HUDEP-2 (cell line): ENCODE data around the gene PCDHGA1.
"Not testable (repeated sequence)": the region's sequence is repeated elsewhere in the genome, so short reads cannot be mapped to it uniquely, and the experiment has no call there.

Experiments
- DNase-seq, 76 experiments: peaks; one replicate each; lab custom pipeline; 2025; ENCODE audit not compliant: unreplicated experiment in 76 of 76; lab: John Stamatoyannopoulos, UW

The PCDHGA1 gene

GRCh38 chr5:141345327-141345726, 15.0 kb downstream of the PCDHGA1 start:
- DNase-seq = no peak

DNA sequence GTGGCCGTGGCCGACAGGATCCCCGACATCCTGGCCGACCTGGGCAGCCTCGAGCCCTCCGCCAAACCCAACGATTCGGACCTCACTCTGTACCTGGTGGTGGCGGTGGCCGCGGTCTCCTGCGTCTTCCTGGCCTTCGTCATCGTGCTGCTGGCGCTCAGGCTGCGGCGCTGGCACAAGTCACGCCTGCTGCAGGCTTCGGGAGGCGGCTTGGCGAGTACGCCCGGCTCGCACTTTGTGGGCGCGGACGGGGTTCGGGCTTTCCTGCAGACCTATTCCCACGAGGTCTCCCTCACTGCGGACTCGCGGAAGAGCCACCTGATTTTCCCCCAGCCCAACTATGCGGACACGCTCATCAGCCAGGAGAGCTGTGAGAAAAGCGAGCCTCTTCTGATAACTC, 15.7 kb downstream of the PCDHGA1 start:
- DNase-seq = not testable (repeated sequence)

GRCh38 chr5:141349917-141350619, 19.8 kb downstream of the PCDHGA1 start, which contains the start of gene PCDHGB1:
Gene PCDHGB1, plus strand, starts transcription at chr5:141350099. Its CDS starts 162 bp downstream, at chr5:141350261.
- peak in 1 of 76 experiments; percentile 1 for DNase-seq

DNA sequence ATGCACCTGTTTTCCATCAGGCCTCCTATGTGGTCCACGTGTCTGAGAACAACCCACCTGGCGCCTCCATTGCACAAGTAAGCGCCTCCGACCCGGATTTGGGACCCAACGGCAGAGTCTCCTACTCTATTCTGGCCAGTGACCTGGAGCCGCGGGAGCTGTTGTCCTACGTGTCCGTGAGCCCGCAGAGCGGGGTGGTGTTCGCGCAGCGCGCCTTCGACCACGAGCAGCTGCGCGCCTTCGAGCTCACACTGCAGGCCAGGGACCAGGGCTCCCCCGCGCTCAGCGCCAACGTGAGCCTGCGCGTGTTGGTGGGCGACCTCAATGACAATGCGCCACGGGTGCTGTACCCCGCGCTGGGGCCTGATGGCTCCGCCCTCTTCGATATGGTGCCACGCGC, 21.3 kb downstream of the PCDHGA1 start:
- DNase-seq = no peak

DNA sequence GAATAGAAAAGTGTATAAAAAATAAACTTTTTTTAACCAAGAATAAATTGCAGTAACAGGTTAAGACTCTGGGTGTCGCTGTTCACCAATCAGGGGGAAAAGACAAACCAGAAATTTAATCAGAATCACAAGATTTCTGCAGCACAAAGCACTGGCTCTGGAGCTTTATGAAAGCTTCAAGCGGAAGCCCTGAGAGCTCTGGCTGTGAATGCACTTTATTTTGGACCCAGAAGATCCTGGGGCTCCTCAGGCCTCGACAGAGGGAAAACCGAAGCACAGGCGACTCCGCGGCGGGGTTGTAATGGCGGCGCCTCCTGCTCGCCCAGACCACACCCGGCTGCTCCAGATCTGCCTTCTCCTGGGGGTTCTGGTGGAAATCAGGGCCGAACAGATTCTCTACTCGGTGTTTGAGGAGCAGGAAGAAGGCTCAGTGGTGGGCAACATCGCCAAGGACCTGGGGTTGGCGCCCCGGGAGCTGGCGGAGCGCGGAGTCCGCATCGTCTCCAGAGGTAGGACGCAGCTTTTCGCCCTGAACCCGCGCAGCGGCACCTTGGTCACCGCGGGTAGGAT, 24.7 kb downstream of the PCDHGA1 start, which contains the start of gene PCDHGA4:
PCDHGA4 (plus strand) TSS at position 122 of the 570 bp plus-strand sequence; CDS start at position 209, 87 bp downstream.
- DNase-seq = no peak

DNA sequence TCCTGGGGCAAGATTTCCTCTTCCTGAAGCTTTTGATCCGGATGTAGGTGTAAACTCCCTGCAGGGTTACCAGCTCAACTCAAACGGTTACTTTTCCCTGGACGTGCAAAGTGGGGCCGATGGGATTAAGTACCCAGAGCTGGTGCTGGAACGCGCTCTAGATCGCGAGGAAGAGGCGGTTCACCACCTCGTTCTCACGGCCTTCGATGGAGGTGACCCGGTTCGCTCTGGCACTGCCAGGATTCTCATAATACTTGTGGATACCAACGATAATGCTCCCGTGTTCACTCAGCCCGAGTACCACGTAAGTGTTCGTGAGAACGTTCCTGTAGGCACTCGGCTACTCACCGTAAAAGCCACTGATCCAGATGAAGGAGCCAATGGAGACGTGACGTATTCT, 25.3 kb downstream of the PCDHGA1 start:
- DNase-seq = no peak

GRCh38 chr5:141356133-141356532, 25.8 kb downstream of the PCDHGA1 start:
- no peak for DNase-seq

DNA sequence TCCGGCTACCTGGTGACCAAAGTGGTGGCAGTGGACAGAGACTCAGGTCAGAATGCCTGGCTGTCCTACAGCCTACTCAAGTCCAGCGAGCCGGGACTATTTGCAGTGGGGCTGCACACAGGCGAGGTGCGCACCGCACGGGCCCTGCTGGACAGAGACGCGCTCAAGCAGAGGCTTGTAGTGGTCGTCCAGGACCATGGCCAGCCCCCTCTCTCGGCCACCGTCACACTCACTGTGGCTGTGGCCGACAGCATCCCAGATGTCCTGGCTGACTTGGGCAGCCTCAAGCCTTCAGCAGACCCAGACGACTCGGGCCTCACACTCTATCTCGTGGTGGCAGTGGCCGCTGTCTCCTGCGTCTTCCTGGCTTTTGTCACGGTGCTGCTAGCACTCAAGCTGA, 26.6 kb downstream of the PCDHGA1 start:
- DNase-seq = no peak

- no peak for DNase-seq
Measured at GRCh38 chr5:141359790-141360426, 29.6 kb downstream of the PCDHGA1 start, which contains the start of gene PCDHGB2. Gene PCDHGB2, plus strand, starts transcription at chr5:141359994. Its CDS starts 142 bp downstream, at chr5:141360136.

GRCh38 chr5:141360685-141361084, 30.4 kb downstream of the PCDHGA1 start:
- no peak for DNase-seq

DNA sequence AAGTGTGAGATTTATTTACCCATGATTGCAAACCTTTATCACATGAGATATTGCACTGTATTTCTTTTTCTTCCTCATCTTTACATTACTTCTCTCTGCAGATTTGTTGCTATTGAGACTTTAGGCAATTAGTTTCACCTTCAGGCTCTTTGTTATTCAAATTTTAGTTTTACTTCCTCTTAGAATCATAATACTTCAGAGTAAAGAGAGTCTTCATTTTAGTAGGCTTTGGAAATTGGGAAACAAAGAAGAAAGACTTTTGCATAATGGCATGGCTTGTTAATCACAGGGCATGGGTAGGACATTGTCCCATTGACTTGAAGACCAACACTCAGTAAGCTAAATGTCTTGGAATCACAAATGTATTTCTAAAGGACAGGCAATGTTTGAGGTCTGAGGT, 32.4 kb downstream of the PCDHGA1 start:
- DNase-seq = no peak

GRCh38 chr5:141363952-141364660, 33.8 kb downstream of the PCDHGA1 start, which contains the start of gene PCDHGA5:
Gene PCDHGA5, plus strand, starts transcription at chr5:141364162. Its CDS starts 169 bp downstream, at chr5:141364331.
- no peak for DNase-seq

DNA sequence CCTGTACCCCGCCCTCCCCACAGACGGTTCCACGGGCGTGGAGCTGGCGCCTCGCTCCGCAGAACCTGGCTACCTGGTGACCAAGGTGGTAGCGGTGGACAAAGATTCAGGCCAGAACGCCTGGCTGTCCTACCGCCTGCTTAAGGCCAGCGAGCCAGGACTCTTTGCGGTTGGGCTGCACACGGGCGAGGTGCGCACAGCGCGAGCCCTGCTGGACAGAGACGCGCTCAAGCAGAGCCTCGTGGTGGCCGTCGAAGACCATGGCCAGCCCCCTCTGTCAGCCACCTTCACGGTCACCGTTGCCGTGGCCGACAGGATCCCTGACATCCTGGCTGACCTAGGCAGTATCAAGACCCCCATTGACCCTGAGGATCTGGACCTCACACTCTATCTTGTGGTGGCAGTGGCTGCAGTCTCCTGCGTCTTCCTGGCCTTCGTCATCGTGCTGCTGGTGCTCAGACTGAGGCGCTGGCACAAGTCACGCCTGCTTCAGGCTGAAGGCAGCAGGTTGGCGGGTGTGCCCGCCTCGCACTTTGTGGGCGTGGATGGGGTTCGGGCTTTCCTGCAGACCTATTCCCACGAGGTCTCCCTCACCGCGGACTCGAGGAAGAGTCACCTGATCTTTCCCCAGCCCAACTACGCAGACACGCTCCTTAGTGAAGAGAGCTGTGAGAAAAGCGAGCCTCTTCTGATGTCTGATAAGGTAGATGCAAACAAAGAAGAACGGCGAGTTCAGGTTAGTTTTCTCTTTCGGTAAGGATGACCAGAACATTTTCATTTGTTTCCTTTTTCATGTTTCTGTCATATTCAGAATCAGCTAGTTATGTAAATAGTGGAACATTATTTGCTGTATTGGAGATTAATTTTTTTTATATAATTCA, 35.9 kb downstream of the PCDHGA1 start:
- no peak for DNase-seq

GRCh38 chr5:141369994-141370848, 39.9 kb downstream of the PCDHGA1 start, which contains the start of gene PCDHGB3:
Gene PCDHGB3, plus strand, starts transcription at chr5:141370242. Its CDS starts 153 bp downstream, at chr5:141370395.
- DNase-seq = peak in 18 of 76 experiments; percentile 1 to 38 (median 12)

DNA sequence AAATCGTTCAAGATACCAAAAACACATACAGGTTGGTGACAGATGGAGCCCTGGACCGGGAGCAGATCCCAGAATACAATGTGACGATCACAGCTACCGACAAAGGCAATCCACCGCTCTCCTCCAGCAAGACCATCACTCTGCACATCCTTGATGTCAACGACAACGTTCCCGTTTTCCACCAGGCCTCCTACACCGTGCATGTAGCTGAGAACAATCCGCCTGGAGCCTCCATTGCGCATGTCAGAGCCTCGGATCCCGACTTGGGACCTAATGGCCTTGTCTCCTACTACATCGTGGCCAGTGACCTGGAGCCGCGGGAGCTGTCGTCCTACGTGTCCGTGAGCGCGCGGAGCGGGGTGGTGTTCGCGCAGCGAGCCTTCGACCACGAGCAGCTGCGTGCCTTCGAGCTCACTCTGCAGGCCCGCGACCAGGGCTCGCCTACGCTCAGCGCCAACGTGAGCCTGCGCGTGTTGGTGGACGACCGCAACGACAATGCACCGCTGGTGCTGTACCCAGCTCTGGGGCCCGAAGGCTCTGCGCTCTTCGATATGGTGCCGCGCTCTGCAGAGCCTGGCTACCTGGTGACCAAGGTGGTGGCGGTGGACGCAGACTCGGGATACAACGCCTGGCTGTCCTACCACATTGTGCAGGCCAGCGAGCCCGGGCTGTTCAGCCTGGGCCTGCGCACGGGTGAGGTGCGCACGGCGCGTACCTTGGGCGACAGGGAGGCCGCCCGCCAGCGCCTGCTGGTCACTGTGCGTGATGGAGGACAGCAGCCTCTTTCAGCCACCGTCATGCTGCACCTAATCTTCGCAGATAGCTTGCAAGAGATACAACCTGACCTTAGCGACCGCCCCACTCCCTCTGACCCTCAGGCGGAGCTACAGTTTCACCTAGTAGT, 41.5 kb downstream of the PCDHGA1 start:
- DNase-seq = no peak

- DNase-seq = peak in 1 of 76 experiments; percentile 1
Measured at GRCh38 chr5:141373673-141374317, 43.5 kb downstream of the PCDHGA1 start, which contains the start of gene PCDHGA6. Gene PCDHGA6, plus strand, starts transcription at chr5:141373891. Its CDS starts 193 bp downstream, at chr5:141374084.

DNA sequence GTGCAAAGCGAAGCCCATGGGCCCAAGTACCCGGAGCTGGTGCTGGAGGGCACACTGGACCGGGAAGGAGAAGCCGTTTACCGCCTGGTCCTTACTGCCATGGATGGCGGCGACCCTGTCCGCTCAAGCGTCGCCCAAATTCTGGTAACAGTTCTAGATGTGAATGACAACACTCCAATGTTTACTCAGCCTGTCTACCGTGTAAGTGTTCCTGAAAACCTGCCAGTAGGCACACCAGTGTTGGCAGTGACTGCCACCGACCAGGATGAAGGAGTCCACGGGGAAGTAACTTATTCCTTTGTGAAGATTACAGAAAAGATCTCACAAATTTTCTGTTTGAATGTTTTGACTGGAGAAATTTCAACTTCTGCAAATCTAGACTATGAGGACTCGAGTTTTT, 44.3 kb downstream of the PCDHGA1 start:
- DNase-seq = no peak
